K562 (cell line): ENCODE measurements around the gene ZNF598. TPM values are rescaled to one million over a fixed set of nuclear protein-coding genes. Genes with fewer than 3 reads are reported as not detected.

Source experiments
- ATAC-seq: fragments of 200-7000 bp; cut with Tn5 transposase; 3 replicates; pipeline ENCODE4 v1.9.1; 2020; ENCODE audit warnings: moderate library complexity
- BruUV-seq: library from RNA; stranded (reverse); fragments of 400-500 nt; replicated peaks from 2 replicates; lab custom pipeline; 2021; lab: Mats Ljungman, UMichigan
- CTCF ChIA-PET: fragments of 300-600 bp; formaldehyde crosslinking; extraction: SDS; loops from one replicate; lab custom pipeline; 2021; ENCODE audit warnings: low intra/inter-chr PET ratio; lab: Yijun Ruan, JAX
- POLR2A ChIA-PET: fragments of 300-600, 350-650 bp; sonication (Branson Sonifier 250); formaldehyde crosslinking; extraction: SDS; loops from one replicate; lab custom pipeline; 2021; ENCODE audit warnings: antibody characterized with exemption, inconsistent platforms; lab: Yijun Ruan, JAX
- DNase-seq, 4 experiments: peaks; one replicate each; pipeline versions ENCODE4 v3.0.0 to v3.0.0-alpha.2; 2011 to 2018; ENCODE audit warnings: low spot score in 3 of 4, mixed read lengths in 3 of 4; ENCODE audit errors: extremely low read depth in 1 of 4
- FAIRE-seq: peaks from 2 replicates; lab custom pipeline; 2011; peaks lifted over from hg19 to GRCh38; lab: Jason Lieb, UNC
- H2AFZ ChIP-seq: 2 replicates; pipeline ENCODE4 v1.6.0; 2011; ENCODE audit warnings: low read depth, low read length, control low read depth, inconsistent platforms
- H3K27ac ChIP-seq: fragments of 200-600 bp; 3 replicates; pipeline ENCODE4 v1.8.0; 2011; ENCODE audit warnings: low read depth, mild to moderate bottlenecking, control low read depth, inconsistent platforms, low read length, moderate library complexity, mixed read lengths; ENCODE audit errors: extremely low read depth
- H3K27me3 ChIP-seq, 2 experiments: fragments of 300-600 bp in 1 of 2; 2 replicates in 1 of 2; 3 replicates in 1 of 2; pipeline versions ENCODE4 v1.6.0 to v1.8.0; 2011; ENCODE audit warnings: inconsistent platforms in 2 of 2, low read length in 2 of 2, mild to moderate bottlenecking in 1 of 2, mixed read lengths in 1 of 2, moderate library complexity in 1 of 2; ENCODE audit not compliant: control insufficient read depth in 2 of 2, insufficient read depth in 2 of 2
- H3K36me3 ChIP-seq: fragments of 300-600 bp; 3 replicates; pipeline ENCODE4 v1.8.0; 2011; ENCODE audit warnings: mild to moderate bottlenecking, low read length, inconsistent platforms; ENCODE audit not compliant: control insufficient read depth, insufficient read depth
- H3K4me1 ChIP-seq, 2 experiments: fragments of 200-600 bp in 1 of 2; replicated peaks in 1 of 2; 2 replicates in 1 of 2; 3 replicates in 1 of 2; pipeline versions ENCODE4 v1.5.1 to v1.8.0; 2011; ENCODE audit warnings: inconsistent platforms in 2 of 2, low read length in 2 of 2, mild to moderate bottlenecking in 1 of 2, mixed read lengths in 1 of 2, moderate library complexity in 1 of 2; ENCODE audit not compliant: control insufficient read depth in 2 of 2, insufficient read depth in 2 of 2
- H3K4me2 ChIP-seq: 2 replicates; pipeline ENCODE4 v1.6.1; 2011; ENCODE audit warnings: low read length, control low read depth, inconsistent platforms, mixed read lengths; ENCODE audit not compliant: insufficient read depth
- H3K4me3 ChIP-seq: fragments of 200-600 bp; sonication (generic), shearing (Covaris generic); 2 replicates; pipeline ENCODE4 v1.5.1; 2016; ENCODE audit warnings: control low read depth, inconsistent platforms
- H3K79me2 ChIP-seq: fragments of 200-600 bp; 3 replicates; pipeline ENCODE4 v1.8.0; 2011; ENCODE audit warnings: low read length, inconsistent platforms; ENCODE audit not compliant: control insufficient read depth, insufficient read depth
- H3K9ac ChIP-seq, 2 experiments: 2 replicates each; pipeline versions ENCODE4 v1.6.0 to v1.6.1; 2011; ENCODE audit warnings: low read depth in 2 of 2, low read length in 2 of 2, control low read depth in 1 of 2, inconsistent platforms in 1 of 2, mild to moderate bottlenecking in 1 of 2, mixed read lengths in 1 of 2; ENCODE audit not compliant: insufficient read depth in 1 of 2
- H3K9me1 ChIP-seq: one replicate; pipeline ENCODE4 v1.6.0; 2011; ENCODE audit warnings: inconsistent platforms, mild to moderate bottlenecking, low read length, moderate library complexity; ENCODE audit not compliant: control insufficient read depth, insufficient read depth
- H3K9me3 ChIP-seq: replicated peaks from 2 replicates; pipeline ENCODE4 v1.5.1; 2011; ENCODE audit warnings: low read depth, low read length, inconsistent platforms; ENCODE audit not compliant: control insufficient read depth, insufficient read depth
- H4K20me1 ChIP-seq: replicated peaks from 2 replicates; pipeline ENCODE4 v1.6.1; 2011; ENCODE audit warnings: low read length, inconsistent platforms, mixed read lengths; ENCODE audit not compliant: control insufficient read depth, insufficient read depth
- HNRNPLL ChIP-seq: fragments of 200-400 bp; formaldehyde crosslinking; IDR thresholded peaks from 2 replicates; pipeline ENCODE4 v1.6.1; 2017; ENCODE audit warnings: low read length, low read depth, mild to moderate bottlenecking; ENCODE audit not compliant: poor library complexity, severe bottlenecking
- KLF10 ChIP-seq: fragments of 250-450 bp; sonication (Bioruptor Pico); IDR thresholded peaks from 2 replicates; pipeline ENCODE4 v1.6.1; 2021; ENCODE audit warnings: matching md5 sums
- L3MBTL2 ChIP-seq: fragments of 450-650 bp; IDR thresholded peaks from 2 replicates; pipeline ENCODE4 v1.6.1; 2016; ENCODE audit warnings: mild to moderate bottlenecking, moderate library complexity
- WGBS: fragments of 100-300 bp; shearing (Covaris generic); methylation state at CpG from one replicate; pipeline ENCODE4 v1.1.6; 2016; ENCODE audit warnings: low coverage, mixed read lengths; ENCODE audit not compliant: insufficient coverage; ENCODE audit errors: missing lambda C conversion rate; 5-methylcytosine and 5-hydroxymethylcytosine counted together
- in situ Hi-C: fragments of 300-500 bp; cut with MboI; formaldehyde crosslinking; loops from 4 replicates; pipeline ENCODE4 v1.15.0; 2018; ENCODE audit warnings: inconsistent platforms, mixed read lengths
- intact Hi-C: fragments of 100-400 bp; cut with micrococcal nuclease; formaldehyde crosslinking; loops from 2 replicates; pipeline ENCODE4 v1.14.2; 2022
- polyA plus RNA-seq, 8 experiments: library from polyadenylated mRNA; depleted of rRNA in 4 of 8; stranded (reverse) in 5 of 8; unstranded in 3 of 8; fragments of >200 nt; fragmentation: Nextera tagmentation in 2 of 8; fragmentation: Illumina TruSeq in 1 of 8; extraction: Ambion mirVana in 2 of 8; extraction: Trizol in 1 of 8; gene quantifications; 2 replicates each; pipeline versions ENCODE4 v1.2.1 to v1.2.3, GENCODE V29; 2011 to 2014; ENCODE audit warnings: inconsistent platforms in 1 of 8, missing spikeins in 1 of 8
- total RNA-seq, 7 experiments: library from RNA; depleted of rRNA in 6 of 7; stranded (reverse); fragments of >200 nt in 6 of 7; fragmentation: Illumina TruSeq in 2 of 7; extraction: Trizol in 2 of 7; gene quantifications; 2 replicates each; pipeline versions ENCODE4 v1.2.1 to v1.2.3, GENCODE V29; 2011 to 2021; ENCODE audit warnings: low replicate concordance in 1 of 7
- TF ChIP-seq, protein P1 (sequence below), 2 experiments: fragments of 450-650 bp; formaldehyde crosslinking in 1 of 2; IDR thresholded peaks; 2 replicates each; pipeline versions ENCODE4 v1.4.0 to v1.6.1; 2014 to 2020; ENCODE audit warnings: mild to moderate bottlenecking in 2 of 2, borderline replicate concordance in 1 of 2, low read depth in 1 of 2
- TF ChIP-seq, protein P2 (sequence below): fragments of 250-450 bp; sonication (Bioruptor Pico); IDR thresholded peaks from 2 replicates; pipeline ENCODE4 v1.5.0; 2021
- TF ChIP-seq, protein P3 (sequence below): fragments of 250-450 bp; sonication (Bioruptor Pico); IDR thresholded peaks from 2 replicates; pipeline ENCODE4 v1.5.0; 2021; ENCODE audit warnings: mild to moderate bottlenecking, moderate library complexity

Gene ZNF598
- total and polyA plus RNA-seq, 9 of the 15 experiments (the other 6 are each of a cell fraction or from before 2014, with no cell fraction given): 0.11 to 115 (median 29.6) TPM

DNA sequence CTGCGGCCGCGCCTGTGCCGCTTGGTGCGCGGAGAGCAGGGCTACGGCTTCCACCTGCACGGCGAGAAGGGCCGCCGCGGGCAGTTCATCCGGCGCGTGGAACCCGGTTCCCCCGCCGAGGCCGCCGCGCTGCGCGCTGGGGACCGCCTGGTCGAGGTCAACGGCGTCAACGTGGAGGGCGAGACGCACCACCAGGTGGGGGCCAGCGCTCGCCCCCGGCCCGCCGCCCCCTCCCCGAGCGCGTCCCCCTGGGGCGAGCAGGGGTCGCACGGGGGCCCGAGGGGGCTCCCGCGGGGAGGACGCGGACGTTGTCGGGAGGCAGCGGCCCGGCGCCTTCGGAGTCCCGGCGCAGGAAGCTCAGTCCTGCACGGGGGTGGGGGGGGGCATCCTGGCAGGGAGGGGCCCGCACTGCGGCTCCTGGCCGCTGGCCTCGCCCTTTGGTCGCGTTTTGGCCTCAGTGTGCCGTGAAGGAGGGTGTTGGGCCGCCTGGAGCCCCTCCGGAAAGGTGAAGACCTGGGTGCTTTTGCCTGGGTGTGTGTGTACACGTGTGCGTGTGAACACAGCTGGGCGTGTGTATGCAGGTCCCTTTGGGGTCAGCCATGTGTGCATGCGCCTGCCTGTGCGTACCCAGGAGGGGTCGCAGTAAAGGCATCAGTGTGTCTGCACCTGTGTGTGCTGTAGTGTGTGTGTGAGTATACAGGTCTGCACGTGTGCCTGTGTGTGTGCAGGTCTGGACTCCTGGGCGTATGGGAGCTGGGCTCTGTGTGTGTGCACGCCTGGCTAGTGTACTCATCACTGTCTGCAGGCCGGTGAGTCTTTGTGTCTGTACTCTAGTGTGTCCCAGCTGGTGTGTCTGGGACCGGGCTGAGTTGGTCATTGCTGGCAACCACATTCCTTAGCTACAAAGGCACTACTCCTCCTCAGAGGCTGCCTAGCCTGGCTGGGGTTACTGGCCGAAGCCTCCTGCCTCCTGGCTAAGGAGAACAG, 17.7 kb upstream of the ZNF598 start:
- ATAC-seq (peak; percentile 12), FAIRE-seq (peak; percentile 83), DNase-seq (peak in 3 of 4 experiments; percentile 66 to 71 (median 67))
- peak overlapping the region; percentile 61 for H3K4me3 ChIP-seq
- 11% methylated on average over 25 of the region's 76 CpGs for WGBS
- in situ Hi-C loops (no loop called here), intact Hi-C loops (no loop called here)
- no peaks in the 10 kb centered on the region for H3K27me3 ChIP-seq
- H4K20me1 ChIP-seq: 0 out of 2 replicates have a peak, but pooled peaks cover 7% of the 10 kb centered on the region
- peak overlapping the region; percentile 46 to 85 for H3K9ac ChIP-seq
- peak overlapping the region; percentile 93 for H3K4me2 ChIP-seq
- ChIA-PET POLR2A (interaction anchor here (0.8 to 1.0 kb wide), 2 partner anchors 127 to 128 kb away, joined by 3 to 5 read pairs; partner anchors contain the start of gene TRAF7), CTCF (no interaction called here)
- TSS peak; percentile 68 for BruUV-seq
- peak overlapping the region; percentile 88 for H2AFZ ChIP-seq
- H3K4me1 ChIP-seq: peaks cover 25 to 83% of the 10 kb centered on the region in 2 experiments; a peak in 4 of 5 replicates
- H3K79me2 ChIP-seq: peaks cover 16% of the 10 kb centered on the region
- H3K27ac ChIP-seq: 0 out of 3 replicates have a peak overlapping the region, but pooled peaks have one; percentile 56
- no peaks in the 10 kb centered on the region for H3K9me3 ChIP-seq
- H3K9me1 ChIP-seq: peaks cover 3% of the 10 kb centered on the region
- H3K36me3 ChIP-seq: peaks cover 7% of the 10 kb centered on the region; the same call in 1 of the 3 replicates
- TF ChIP-seq HNRNPLL: peak; percentile 4
- TF ChIP-seq, protein P1, sequence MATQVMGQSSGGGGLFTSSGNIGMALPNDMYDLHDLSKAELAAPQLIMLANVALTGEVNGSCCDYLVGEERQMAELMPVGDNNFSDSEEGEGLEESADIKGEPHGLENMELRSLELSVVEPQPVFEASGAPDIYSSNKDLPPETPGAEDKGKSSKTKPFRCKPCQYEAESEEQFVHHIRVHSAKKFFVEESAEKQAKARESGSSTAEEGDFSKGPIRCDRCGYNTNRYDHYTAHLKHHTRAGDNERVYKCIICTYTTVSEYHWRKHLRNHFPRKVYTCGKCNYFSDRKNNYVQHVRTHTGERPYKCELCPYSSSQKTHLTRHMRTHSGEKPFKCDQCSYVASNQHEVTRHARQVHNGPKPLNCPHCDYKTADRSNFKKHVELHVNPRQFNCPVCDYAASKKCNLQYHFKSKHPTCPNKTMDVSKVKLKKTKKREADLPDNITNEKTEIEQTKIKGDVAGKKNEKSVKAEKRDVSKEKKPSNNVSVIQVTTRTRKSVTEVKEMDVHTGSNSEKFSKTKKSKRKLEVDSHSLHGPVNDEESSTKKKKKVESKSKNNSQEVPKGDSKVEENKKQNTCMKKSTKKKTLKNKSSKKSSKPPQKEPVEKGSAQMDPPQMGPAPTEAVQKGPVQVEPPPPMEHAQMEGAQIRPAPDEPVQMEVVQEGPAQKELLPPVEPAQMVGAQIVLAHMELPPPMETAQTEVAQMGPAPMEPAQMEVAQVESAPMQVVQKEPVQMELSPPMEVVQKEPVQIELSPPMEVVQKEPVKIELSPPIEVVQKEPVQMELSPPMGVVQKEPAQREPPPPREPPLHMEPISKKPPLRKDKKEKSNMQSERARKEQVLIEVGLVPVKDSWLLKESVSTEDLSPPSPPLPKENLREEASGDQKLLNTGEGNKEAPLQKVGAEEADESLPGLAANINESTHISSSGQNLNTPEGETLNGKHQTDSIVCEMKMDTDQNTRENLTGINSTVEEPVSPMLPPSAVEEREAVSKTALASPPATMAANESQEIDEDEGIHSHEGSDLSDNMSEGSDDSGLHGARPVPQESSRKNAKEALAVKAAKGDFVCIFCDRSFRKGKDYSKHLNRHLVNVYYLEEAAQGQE (IDR thresholded peaks at IDR 0.05; ENCODE audit: borderline replicate concordance): peak; percentile 18; the same call in 1 of the 2 replicates
- TF ChIP-seq, protein P1 (CRISPR knock-in tag; IDR thresholded peaks at IDR 0.05; ENCODE audit: low read depth): no peak
- no peak for TF ChIP-seq KLF10 (CRISPR knock-in tag)
- TF ChIP-seq L3MBTL2: peak; percentile 50; the same call in 1 of the 2 replicates
- TF ChIP-seq, protein P2, sequence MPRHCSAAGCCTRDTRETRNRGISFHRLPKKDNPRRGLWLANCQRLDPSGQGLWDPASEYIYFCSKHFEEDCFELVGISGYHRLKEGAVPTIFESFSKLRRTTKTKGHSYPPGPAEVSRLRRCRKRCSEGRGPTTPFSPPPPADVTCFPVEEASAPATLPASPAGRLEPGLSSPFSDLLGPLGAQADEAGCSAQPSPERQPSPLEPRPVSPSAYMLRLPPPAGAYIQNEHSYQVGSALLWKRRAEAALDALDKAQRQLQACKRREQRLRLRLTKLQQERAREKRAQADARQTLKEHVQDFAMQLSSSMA (CRISPR knock-in tag): no peak
- TF ChIP-seq, protein P3, sequence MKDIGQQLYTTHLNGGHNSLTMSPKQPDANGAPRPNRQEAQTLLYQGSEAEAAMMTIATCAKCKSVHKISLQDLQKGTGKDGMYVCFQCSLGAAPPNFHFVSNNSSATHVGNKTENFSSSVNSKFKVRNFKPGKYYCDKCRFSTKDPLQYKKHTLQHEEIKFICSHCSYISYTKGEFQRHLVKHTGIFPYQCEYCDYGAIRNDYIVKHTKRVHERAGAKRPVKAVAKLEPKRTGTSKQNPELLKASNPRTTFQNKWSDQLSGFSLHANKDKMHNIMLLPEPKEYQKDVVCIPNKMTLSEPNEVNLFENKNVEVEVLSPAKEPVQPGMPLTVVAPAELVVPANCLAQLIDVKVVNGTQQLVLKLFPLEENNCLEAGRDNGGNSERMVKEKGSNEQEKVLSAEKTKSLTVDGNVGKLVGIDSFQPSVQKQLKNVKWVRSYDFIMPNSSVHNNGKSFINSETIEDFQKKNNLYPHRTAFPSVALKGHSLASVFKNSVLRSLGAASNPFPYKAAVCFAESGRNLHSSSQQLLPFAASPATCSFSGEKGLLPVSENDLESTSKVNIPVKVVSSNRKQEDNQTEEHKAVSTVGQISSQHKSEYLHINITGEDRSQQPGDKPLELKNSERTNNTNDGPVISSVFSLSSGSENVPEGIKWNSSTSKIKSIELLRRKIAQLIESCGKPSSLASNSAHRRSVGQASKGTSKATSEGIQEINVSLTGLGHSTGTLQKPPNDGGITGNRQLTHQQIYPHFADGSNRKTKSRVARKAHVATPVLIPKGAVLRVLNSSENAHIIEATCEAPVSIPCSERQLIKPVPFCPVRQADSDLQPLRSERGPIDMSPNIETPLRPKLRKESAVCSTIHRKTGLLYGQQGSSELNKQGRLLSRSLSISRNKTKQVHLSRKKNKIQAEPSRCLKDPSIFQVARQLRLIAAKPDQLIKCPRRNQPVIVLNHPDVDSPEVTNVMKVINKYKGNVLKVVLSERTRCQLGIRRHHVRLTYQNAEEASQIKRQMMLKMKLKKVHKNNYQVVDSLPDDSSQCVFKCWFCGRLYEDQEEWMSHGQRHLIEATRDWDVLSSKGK: no peak
